MM.1S (cell line): ENCODE data around the gene UPK1A.
"Not testable (repeated sequence)": the region's sequence is repeated elsewhere in the genome, so short reads cannot be mapped to it uniquely, and the experiment has no call there.

Source experiments
- DNase-seq: peaks from one replicate; pipeline ENCODE4 v3.0.0-alpha.2; 2015
- H2AFZ ChIP-seq: fragments of 300-600 bp; sonication (generic); 2 replicates; pipeline ENCODE4 v1.6.0; 2016; ENCODE audit warnings: antibody characterized with exemption, low read length
- H3F3A ChIP-seq: fragments of 300-600 bp; sonication (generic); 2 replicates; pipeline ENCODE4 v1.6.1; 2016; ENCODE audit warnings: mild to moderate bottlenecking, antibody characterized with exemption, low read length, moderate library complexity, mixed read lengths; ENCODE audit not compliant: insufficient read depth
- H3K27ac ChIP-seq: fragments of 300-600 bp; sonication (generic); 2 replicates; pipeline ENCODE4 v1.5.1; 2016; ENCODE audit warnings: mild to moderate bottlenecking, low read length
- H3K27me3 ChIP-seq: fragments of 300-600 bp; sonication (generic); replicated peaks from 2 replicates; pipeline ENCODE4 v1.6.0; 2016; ENCODE audit warnings: low read length; ENCODE audit not compliant: insufficient read depth
- H3K36me3 ChIP-seq: fragments of 300-600 bp; sonication (generic); replicated peaks from 2 replicates; pipeline ENCODE4 v1.6.1; 2016; ENCODE audit warnings: mild to moderate bottlenecking, low read length, mixed read lengths; ENCODE audit not compliant: insufficient read depth
- H3K4me1 ChIP-seq: fragments of 300-600 bp; sonication (generic); 2 replicates; pipeline ENCODE4 v1.6.1; 2016; ENCODE audit warnings: low read length, mixed read lengths
- H3K4me2 ChIP-seq: fragments of 300-600 bp; sonication (generic); 2 replicates; pipeline ENCODE4 v1.6.0; 2016; ENCODE audit warnings: low read depth, low read length
- H3K4me3 ChIP-seq: fragments of 300-600 bp; sonication (generic); 2 replicates; pipeline ENCODE4 v1.5.1; 2016; ENCODE audit warnings: low read length, mixed read lengths
- H3K79me2 ChIP-seq: fragments of 300-600 bp; sonication (generic); 2 replicates; pipeline ENCODE4 v1.6.1; 2016; ENCODE audit warnings: mixed run types, low read length, mixed read lengths
- H3K9ac ChIP-seq: fragments of 300-600 bp; sonication (generic); 2 replicates; pipeline ENCODE4 v1.6.1; 2016; ENCODE audit warnings: low read length, mixed read lengths
- H3K9me2 ChIP-seq: fragments of 300-600 bp; sonication (generic); replicated peaks from 2 replicates; pipeline ENCODE4 v1.6.1; 2016; ENCODE audit warnings: mild to moderate bottlenecking, low read length, mixed read lengths; ENCODE audit not compliant: insufficient read depth
- H3K9me3 ChIP-seq: fragments of 300-600 bp; sonication (generic); replicated peaks from 2 replicates; pipeline ENCODE4 v1.6.1; 2016; ENCODE audit warnings: mild to moderate bottlenecking, low read length, mixed read lengths; ENCODE audit not compliant: insufficient read depth
- H4K20me1 ChIP-seq: fragments of 300-600 bp; sonication (generic); 2 replicates; pipeline ENCODE4 v1.6.1; 2016; ENCODE audit warnings: mild to moderate bottlenecking, low read length, moderate library complexity, mixed read lengths; ENCODE audit not compliant: insufficient read depth
- CTCF ChIP-seq: fragments of 300-600 bp; sonication (generic); IDR thresholded peaks from 2 replicates; pipeline ENCODE4 v1.5.1; 2016; ENCODE audit warnings: antibody characterized with exemption, low read length, mixed read lengths
- EZH2 ChIP-seq: fragments of 300-600 bp; sonication (generic); optimal IDR thresholded peaks from 2 replicates; pipeline ENCODE3; 2017; ENCODE audit warnings: low read depth, mild to moderate bottlenecking, antibody characterized with exemption, low read length, mixed read lengths
- EZH2phosphoT487 ChIP-seq: fragments of 300-600 bp; sonication (generic); IDR thresholded peaks from 2 replicates; pipeline ENCODE4 v1.6.1; 2018; ENCODE audit warnings: antibody characterized with exemption, low read length

UPK1A gene

GRCh38 chr19:35645680-35646511 lies 20.4 kb upstream of the UPK1A start:
- DNase-seq: no peak
- Histone ChIP-seq H3K4me2 (peak overlapping the region; percentile 96; the same call in 1 of the 2 replicates), H3K9me2 (no peaks in the 10 kb centered on the region), H3K27ac (no peak overlapping the region), H3F3A (peaks cover 18% of the 10 kb centered on the region), H3K27me3 (no peaks in the 10 kb centered on the region), H2AFZ (peak overlapping the region; percentile 67), H3K9ac (no peak overlapping the region), H3K4me1 (peaks cover 5% of the 10 kb centered on the region; the same call in 1 of the 2 replicates), H4K20me1 (no peaks in the 10 kb centered on the region), H3K79me2 (peaks cover 29% of the 10 kb centered on the region), H3K4me3 (no peak overlapping the region), H3K36me3 (no peaks in the 10 kb centered on the region), H3K9me3 (no peaks in the 10 kb centered on the region)
- TF ChIP-seq EZH2 (no peak), EZH2phosphoT487 (no peak)

DNA sequence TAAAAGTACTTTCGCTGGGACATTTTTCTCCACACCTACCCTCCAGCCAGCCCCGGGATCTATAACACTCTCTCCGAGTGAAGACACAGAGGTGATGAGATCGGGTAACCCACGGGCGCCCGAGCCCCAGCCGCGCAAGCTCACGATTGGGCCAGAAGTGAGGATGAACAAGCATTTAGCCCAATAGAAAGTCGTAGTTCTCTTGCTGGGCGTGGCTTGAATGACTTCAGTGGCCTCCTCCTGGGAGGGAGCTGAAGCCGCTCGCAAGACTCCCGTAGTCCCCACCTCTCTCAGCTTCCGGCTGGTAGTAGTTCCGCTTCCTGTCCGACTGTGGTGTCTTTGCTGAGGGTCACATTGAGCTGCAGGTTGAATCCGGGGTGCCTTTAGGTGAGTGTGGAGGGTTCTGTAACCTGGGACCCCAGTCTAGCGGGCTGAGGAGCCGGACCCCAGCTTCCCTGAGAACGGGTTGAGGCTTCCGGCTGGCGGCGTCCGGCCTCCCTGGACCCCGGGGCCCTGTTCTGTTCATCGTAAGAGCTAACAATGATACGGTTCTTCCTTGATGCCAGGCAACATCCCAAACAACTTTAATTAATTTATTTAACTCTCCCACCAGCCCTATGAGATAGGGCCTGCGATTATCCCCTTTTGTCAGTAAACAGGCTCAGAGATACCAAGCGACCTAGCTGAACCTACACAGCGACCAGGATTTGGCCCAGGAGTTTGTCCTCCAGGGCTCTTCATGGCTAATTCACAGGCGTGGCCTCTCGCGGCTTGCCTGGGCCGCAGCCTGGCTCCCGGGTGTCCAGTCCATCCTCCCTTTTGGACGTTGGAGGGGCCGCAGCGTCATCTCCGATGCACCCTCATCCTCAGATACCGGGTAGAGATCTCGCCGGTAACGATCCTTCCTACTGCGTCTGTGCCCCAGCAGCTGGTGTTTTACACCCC lies 18.0 kb upstream of the UPK1A start, which contains the start of gene COX6B1:
TSS of gene COX6B1 (plus strand) at position 307 of the 945 bp plus-strand sequence. CDS start 2,921 bp downstream, outside the sequence.
- Histone ChIP-seq H3K27me3 (no peaks in the 10 kb centered on the region), H3K9ac (peak within 1 kb of the TSS; percentile 86), H3K9me2 (no peaks in the 10 kb centered on the region), H3K27ac (peak within 1 kb of the TSS; percentile 29; the same call in 1 of the 2 replicates), H3K79me2 (peaks cover 40% of the 10 kb centered on the region), H3F3A (peaks cover 18% of the 10 kb centered on the region), H4K20me1 (no peaks in the 10 kb centered on the region), H3K4me3 (peak within 1 kb of the TSS; percentile 84), H3K9me3 (no peaks in the 10 kb centered on the region), H3K4me1 (no peaks in the 10 kb centered on the region), H2AFZ (peak within 1 kb of the TSS; percentile 78), H3K4me2 (peak within 1 kb of the TSS; percentile 81), H3K36me3 (no peaks in the 10 kb centered on the region)
- no peak for TF ChIP-seq EZH2phosphoT487
- TF ChIP-seq EZH2: no peak
- no peak for TF ChIP-seq CTCF
- peak; percentile 99 for DNase-seq

DNA sequence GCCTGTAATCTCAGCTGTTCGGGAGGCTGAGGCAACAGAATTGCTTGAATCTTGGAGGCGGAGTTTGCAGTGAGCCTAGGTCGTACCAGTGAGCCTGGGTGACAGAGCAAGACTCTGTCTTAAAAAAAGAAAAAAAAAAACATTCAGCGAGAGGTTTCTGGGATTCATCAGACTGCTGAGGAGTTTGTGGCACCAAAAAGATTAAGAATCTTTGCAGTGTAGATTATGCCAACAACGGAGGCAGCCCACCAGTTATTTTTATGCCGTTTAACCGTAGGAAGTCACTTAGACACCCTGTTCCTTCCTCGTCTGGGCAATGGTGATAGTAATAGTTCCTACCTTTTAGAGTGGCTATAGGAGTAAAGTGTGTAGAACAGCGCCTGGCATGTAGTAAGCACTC lies 15.7 kb upstream of the UPK1A start:
- Histone ChIP-seq H3K79me2 (peaks cover 45% of the 10 kb centered on the region), H3K4me3 (no peak overlapping the region), H3K4me2 (no peak overlapping the region), H3K9me3 (no peaks in the 10 kb centered on the region), H3K9ac (no peak overlapping the region), H3K9me2 (no peaks in the 10 kb centered on the region), H3K36me3 (no peaks in the 10 kb centered on the region), H3K27me3 (no peaks in the 10 kb centered on the region), H3K27ac (no peak overlapping the region), H4K20me1 (no peaks in the 10 kb centered on the region), H2AFZ (no peak overlapping the region), H3F3A (no peaks in the 10 kb centered on the region), H3K4me1 (no peaks in the 10 kb centered on the region)
- DNase-seq: no peak
- no peak for TF ChIP-seq EZH2phosphoT487

DNA sequence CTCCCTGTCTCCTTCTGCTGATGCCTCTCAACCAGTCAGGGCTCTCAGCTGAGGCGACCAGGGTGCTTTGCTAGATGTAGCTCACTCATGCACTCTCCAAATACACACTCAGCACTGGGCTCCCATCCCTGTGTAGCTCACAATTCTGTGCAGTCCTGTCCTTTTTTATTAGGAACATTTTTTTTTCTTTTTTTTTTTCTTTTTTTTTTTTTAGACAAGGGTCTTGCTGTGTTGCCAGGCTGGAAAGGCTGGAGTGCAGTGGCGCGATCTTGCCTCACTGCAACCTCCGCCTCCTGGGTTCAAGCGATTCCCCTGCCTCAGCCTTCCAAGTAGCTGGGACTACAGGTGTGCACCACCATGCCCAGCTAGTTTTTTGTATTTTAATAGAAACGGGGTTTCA lies 11.5 kb upstream of the UPK1A start:
- not testable (repeated sequence) for H3K4me1 ChIP-seq, H3K27ac ChIP-seq, H4K20me1 ChIP-seq, DNase-seq, H3K27me3 ChIP-seq, H3K4me2 ChIP-seq, H3F3A ChIP-seq, H2AFZ ChIP-seq, H3K9me2 ChIP-seq, H3K4me3 ChIP-seq, H3K9me3 ChIP-seq, H3K36me3 ChIP-seq, H3K9ac ChIP-seq
- H3K79me2 ChIP-seq: peaks cover 31% of the 10 kb centered on the region
